Measurements from ENCODE around the gene SORBS2. TPM values are rescaled to one million over a fixed set of nuclear protein-coding genes. Genes with fewer than 3 reads are reported as not detected.
A peak's percentile ranks its signal among the peaks of the same experiment; 100 is the strongest.
"Not testable (repeated sequence)": the region's sequence is repeated elsewhere in the genome, so short reads cannot be mapped to it uniquely, and the experiment has no call there.

The SORBS2 gene
- polyA plus RNA-seq, 1 donor = 25.3 TPM

GRCh38 chr4:185736882-185737281 lies 75.1 kb downstream of the SORBS2 start:
- DNase-seq = no peak

GRCh38 chr4:185735866-185736400 lies 76.1 kb downstream of the SORBS2 start:
- DNase-seq = no peak

- no peak for DNase-seq
These were observed 77.1 kb downstream of the SORBS2 start for GRCh38 chr4:185734930-185735329.

- DNase-seq = no peak
These were observed 77.8 kb downstream of the SORBS2 start for GRCh38 chr4:185734214-185734613.

GRCh38 chr4:185730849-185731608 lies 81.0 kb downstream of the SORBS2 start:
- no peak for DNase-seq

- peak; percentile 26 for DNase-seq
These were observed 81.6 kb downstream of the SORBS2 start for GRCh38 chr4:185730387-185730786.

- no peak for DNase-seq
These were observed 82.6 kb downstream of the SORBS2 start for GRCh38 chr4:185729391-185729804.

- DNase-seq = no peak
These were observed 83.1 kb downstream of the SORBS2 start for GRCh38 chr4:185728893-185729292.

- DNase-seq = peak; percentile 36
These were observed 85.1 kb downstream of the SORBS2 start for GRCh38 chr4:185726931-185727330.

GRCh38 chr4:185723631-185724260 lies 88.2 kb downstream of the SORBS2 start:
- no peak for DNase-seq

- no peak for DNase-seq
These were observed 90.0 kb downstream of the SORBS2 start for GRCh38 chr4:185722029-185722316.

- no peak for DNase-seq
These were observed 90.6 kb downstream of the SORBS2 start for GRCh38 chr4:185721190-185722028.

- no peak for DNase-seq
These were observed 92.5 kb downstream of the SORBS2 start for GRCh38 chr4:185719500-185719858.

GRCh38 chr4:185718578-185719499 lies 93.2 kb downstream of the SORBS2 start:
- DNase-seq = no peak

- DNase-seq = no peak
These were observed 94.6 kb downstream of the SORBS2 start for GRCh38 chr4:185717377-185717741.

GRCh38 chr4:185716577-185717376 lies 95.2 kb downstream of the SORBS2 start:
- DNase-seq = no peak

- no peak for DNase-seq
These were observed 95.8 kb downstream of the SORBS2 start for GRCh38 chr4:185716141-185716551.

GRCh38 chr4:185714524-185714923 lies 97.5 kb downstream of the SORBS2 start:
- not testable (repeated sequence) for DNase-seq

- DNase-seq = no peak
These were observed 98.3 kb downstream of the SORBS2 start for GRCh38 chr4:185713731-185714130.

- no peak for DNase-seq
These were observed 98.7 kb downstream of the SORBS2 start for GRCh38 chr4:185713272-185713671.

- no peak for DNase-seq
These were observed 99.5 kb downstream of the SORBS2 start for GRCh38 chr4:185712350-185713024.
